Left ventricle myocardium inferior (tissue), 1 donor: ENCODE results near the gene REPS1. TPM values are rescaled to one million over a fixed set of nuclear protein-coding genes. Genes with fewer than 3 reads are reported as not detected.
A peak's percentile ranks its signal among the peaks of the same experiment; 100 is the strongest.

Experiments
- DNase-seq: peaks from one replicate; pipeline ENCODE4 v3.0.0-alpha.2; 2020
- H3K27ac ChIP-seq: fragments of 200-600 bp; replicated peaks from 2 replicates; pipeline ENCODE4 v1.8.0; 2021
- H3K27me3 ChIP-seq: fragments of 200-600 bp; 2 replicates; pipeline ENCODE4 v1.8.0; 2021; ENCODE audit warnings: low read depth
- H3K36me3 ChIP-seq: fragments of 200-600 bp; 2 replicates; pipeline ENCODE4 v1.8.0; 2021
- H3K4me1 ChIP-seq: fragments of 200-600 bp; 2 replicates; pipeline ENCODE4 v1.8.0; 2021
- H3K4me3 ChIP-seq: fragments of 200-600 bp; 2 replicates; pipeline ENCODE4 v1.8.0; 2021; ENCODE audit warnings: mild to moderate bottlenecking, moderate library complexity
- H3K9me3 ChIP-seq: fragments of 200-600 bp; replicated peaks from 2 replicates; pipeline ENCODE4 v1.8.0; 2021
- intact Hi-C: fragments of 100-400 bp; cut with micrococcal nuclease; formaldehyde crosslinking; loops from one replicate; pipeline ENCODE4 v1.11.0; 2022
- total RNA-seq: library from RNA; stranded (reverse); fragmentation: NEBNext Ultra II Directional; extraction: Animal tissue kit (Norgen Biotek cat#: 25700); gene quantifications from one replicate; pipeline ENCODE4 v1.2.1, GENCODE V29; 2021
- TF ChIP-seq, protein P1 (sequence below): fragments of 200-600 bp; IDR thresholded peaks from 2 replicates; pipeline ENCODE4 v1.8.0; 2021; ENCODE audit warnings: antibody characterized with exemption, mild to moderate bottlenecking, borderline replicate concordance
- donor health status: DM: no; HTN: yes; CAD: no; lungs with severe emphysema.

Gene REPS1
- total RNA-seq, 1 donor from 2014 or later: 30.6 TPM

DNA sequence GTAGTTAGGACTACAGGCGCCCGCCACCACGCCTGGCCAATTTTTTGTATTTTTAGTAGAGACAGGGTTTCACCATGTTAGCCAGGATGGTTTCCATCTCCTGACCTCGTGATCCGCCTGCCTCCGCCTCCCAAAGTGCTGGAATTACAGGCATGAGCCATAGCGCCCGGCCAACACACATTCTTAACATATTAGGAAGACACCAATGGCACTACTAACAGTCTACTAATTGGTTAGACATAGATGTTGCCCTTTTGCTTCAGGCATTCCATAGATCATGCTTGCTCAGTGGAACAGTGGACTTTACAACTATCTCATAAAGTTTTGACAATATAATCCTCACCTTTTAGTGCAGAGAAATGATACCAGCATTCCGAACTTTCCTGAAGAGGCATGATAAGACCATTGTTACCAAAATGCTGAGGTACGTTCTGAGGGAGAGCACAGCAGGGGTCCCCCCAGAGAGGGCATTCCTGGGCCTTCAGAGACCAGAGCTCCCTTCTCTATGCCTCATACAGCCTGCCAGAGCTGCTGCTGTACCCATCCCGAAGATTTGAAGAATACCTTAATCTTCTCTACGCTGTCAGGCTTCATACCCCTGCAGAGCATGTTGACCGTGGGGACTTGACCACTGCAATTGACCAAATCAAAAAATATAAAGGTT, 102.8 kb downstream of the REPS1 start:
- TF ChIP-seq, protein P1, sequence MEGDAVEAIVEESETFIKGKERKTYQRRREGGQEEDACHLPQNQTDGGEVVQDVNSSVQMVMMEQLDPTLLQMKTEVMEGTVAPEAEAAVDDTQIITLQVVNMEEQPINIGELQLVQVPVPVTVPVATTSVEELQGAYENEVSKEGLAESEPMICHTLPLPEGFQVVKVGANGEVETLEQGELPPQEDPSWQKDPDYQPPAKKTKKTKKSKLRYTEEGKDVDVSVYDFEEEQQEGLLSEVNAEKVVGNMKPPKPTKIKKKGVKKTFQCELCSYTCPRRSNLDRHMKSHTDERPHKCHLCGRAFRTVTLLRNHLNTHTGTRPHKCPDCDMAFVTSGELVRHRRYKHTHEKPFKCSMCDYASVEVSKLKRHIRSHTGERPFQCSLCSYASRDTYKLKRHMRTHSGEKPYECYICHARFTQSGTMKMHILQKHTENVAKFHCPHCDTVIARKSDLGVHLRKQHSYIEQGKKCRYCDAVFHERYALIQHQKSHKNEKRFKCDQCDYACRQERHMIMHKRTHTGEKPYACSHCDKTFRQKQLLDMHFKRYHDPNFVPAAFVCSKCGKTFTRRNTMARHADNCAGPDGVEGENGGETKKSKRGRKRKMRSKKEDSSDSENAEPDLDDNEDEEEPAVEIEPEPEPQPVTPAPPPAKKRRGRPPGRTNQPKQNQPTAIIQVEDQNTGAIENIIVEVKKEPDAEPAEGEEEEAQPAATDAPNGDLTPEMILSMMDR: no peak
- no peaks in the 10 kb centered on the region for H3K9me3 ChIP-seq
- no peaks in the 10 kb centered on the region for H3K27me3 ChIP-seq
- H3K27ac ChIP-seq: no peak overlapping the region
- no peaks in the 10 kb centered on the region for H3K36me3 ChIP-seq
- no peak overlapping the region for H3K4me3 ChIP-seq
- intact Hi-C loops: no loop called here
- DNase-seq: no peak
- peaks cover 14% of the 10 kb centered on the region for H3K4me1 ChIP-seq

DNA sequence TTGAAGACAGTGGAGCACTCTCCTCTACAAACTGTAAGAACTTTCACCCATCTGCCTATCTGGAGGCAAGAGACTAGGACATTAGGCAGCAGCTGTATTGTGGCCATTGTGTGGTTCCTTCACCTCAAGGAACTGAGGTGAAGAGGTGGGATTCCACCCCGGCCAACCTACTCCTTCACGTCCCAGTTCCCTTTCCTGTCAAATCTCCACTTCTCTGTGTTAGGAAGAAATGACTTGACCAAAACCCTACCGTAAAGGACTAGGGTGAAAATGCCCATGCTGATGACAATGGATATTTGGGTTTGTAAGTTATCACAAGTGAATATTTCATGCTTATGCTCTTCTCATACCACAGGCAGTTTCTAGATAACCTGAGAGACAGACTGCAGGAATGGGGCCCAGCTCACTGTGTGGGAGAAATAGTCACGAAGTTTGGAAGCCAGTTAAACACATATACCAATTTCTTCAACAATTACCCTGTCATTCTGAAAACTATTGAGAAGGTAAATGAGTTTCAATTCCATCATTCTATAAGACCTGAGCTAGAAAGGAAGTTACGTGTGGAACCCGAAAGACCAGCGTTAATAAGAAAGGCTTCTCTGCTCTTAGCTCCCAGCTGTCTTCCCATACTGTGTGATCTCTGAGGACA, 105.6 kb downstream of the REPS1 start:
- Histone ChIP-seq H3K27ac (no peak overlapping the region), H3K4me1 (peaks cover 9% of the 10 kb centered on the region), H3K9me3 (no peaks in the 10 kb centered on the region), H3K4me3 (no peak overlapping the region), H3K27me3 (no peaks in the 10 kb centered on the region), H3K36me3 (no peaks in the 10 kb centered on the region)
- DNase-seq: no peak
- intact Hi-C loops: no loop called here
- TF ChIP-seq, protein P1: no peak

DNA sequence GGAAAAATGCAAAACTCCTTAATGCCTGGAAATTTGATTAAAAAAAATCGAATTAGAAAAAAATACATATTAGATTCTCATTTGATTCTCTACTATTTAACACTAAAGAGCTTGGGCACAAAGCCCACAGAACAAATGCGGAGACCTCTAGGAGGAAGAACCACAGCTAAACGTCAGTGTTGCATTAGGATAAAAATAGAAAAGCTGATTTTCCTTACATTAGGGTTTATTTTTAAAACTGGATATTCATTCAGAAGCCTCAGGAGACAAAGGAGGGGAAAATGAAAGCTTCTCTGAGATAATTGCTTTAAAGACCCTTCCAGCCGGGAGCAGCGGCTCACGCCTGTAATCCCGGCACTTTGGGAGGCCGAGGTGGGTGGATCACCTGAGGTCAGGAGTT, 114.9 kb downstream of the REPS1 start:
- DNase-seq: no peak
- H3K4me3 ChIP-seq: no peak overlapping the region
- TF ChIP-seq, protein P1: no peak
- H3K27me3 ChIP-seq: no peaks in the 10 kb centered on the region
- intact Hi-C loops: no loop called here
- peaks cover 44% of the 10 kb centered on the region for H3K4me1 ChIP-seq
- peak overlapping the region; percentile 88 for H3K27ac ChIP-seq
- H3K36me3 ChIP-seq: no peaks in the 10 kb centered on the region
- no peaks in the 10 kb centered on the region for H3K9me3 ChIP-seq

DNA sequence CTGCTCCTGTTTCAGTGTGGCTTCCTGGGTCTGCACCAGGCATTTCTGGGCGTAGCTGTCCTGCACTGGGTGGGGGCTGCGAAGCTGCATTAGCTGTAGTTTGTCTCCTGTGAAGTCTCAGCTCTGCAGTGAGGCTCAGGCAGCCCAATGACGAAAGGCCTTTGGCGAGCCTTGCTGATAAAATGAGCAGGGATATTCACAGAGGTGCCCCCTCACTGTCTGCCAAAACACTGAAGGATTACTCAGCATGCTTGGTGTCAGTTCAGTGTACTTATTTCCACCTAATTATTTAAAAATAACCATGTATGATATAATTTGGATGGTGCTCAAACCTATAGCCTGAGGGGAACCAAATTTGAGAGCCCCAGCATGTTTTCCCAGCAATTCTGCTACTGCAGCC, 118.7 kb downstream of the REPS1 start:
- intact Hi-C loops: no loop called here
- H3K27ac ChIP-seq: peak overlapping the region; percentile 88
- H3K27me3 ChIP-seq: no peaks in the 10 kb centered on the region
- no peaks in the 10 kb centered on the region for H3K9me3 ChIP-seq
- TF ChIP-seq, protein P1: no peak
- H3K4me3 ChIP-seq: no peak overlapping the region
- H3K4me1 ChIP-seq: peaks cover 49% of the 10 kb centered on the region
- no peaks in the 10 kb centered on the region for H3K36me3 ChIP-seq
- DNase-seq: peak; percentile 53

DNA sequence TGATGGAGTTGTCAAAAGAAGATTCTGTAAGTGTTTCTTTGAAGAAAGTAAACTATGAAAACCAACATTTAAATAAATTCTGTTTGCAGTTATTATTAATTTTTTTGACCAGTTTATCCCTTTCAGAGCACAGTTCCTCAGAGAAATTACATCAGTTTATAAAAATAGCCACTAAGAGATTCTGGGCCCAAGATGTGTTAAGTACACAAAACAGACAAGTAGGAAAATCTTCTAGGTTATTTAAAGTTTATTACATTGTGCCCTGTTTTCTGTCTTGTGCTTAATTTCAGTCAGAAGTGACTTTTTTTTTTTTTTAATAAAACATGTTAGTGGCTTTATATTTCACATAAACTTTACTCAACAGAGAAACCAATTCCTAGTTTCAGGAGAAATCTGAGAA, 119.9 kb downstream of the REPS1 start:
- H3K27me3 ChIP-seq: no peaks in the 10 kb centered on the region
- no peaks in the 10 kb centered on the region for H3K9me3 ChIP-seq
- H3K27ac ChIP-seq: peak overlapping the region; percentile 88
- H3K36me3 ChIP-seq: no peaks in the 10 kb centered on the region
- intact Hi-C loops: no loop called here
- H3K4me1 ChIP-seq: peaks cover 51% of the 10 kb centered on the region
- TF ChIP-seq, protein P1: no peak
- DNase-seq: no peak
- H3K4me3 ChIP-seq: no peak overlapping the region
